ENCODE data around the gene PRRT3.

The PRRT3 gene

DNA sequence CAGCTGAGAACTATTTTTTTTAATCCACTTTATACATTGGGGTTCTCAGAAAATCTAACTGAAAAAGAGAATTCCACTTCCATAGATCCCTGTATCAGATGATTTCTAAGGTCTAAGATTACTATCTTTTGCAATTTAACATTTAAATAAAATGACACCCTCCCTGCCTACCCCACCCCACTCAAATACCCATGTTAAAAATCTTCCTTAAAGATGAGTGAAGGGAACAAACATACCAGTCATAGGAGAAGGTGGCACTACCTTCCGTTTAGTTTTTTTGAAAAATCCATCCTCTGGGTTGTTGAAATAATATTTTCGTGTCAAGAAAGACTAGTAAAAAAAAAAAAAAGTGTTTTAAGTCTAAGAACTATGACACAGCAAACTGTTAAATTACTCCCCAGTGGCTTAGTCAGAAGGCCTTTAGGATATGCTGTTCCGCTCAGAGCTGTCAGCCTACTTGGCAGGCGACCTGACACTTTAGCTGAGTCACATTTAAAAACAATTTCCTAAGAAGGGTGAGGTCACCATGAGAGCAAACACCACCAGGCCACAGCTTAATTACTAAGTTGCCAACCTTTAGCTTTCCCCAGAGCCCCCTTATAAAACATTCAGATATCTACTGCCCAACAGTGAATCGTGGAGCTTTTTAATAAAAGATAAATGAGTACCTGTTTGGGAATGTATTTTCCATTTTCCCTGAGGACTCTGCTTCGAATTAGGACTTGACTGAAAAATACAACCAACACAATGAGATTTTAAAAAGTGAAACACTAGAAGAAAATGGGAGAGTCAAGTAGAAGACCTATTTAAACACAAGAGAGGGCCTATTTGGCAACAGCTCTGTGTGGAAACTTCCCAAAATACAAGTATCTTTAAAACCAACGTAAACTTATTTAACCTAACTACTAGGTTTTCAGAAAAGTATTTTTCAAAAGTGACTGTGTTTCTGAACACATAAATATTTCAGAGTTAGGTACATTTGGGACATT, 24.8 kb upstream of the PRRT3 start:
- DNase-seq (ENCODE audit: low spot score) = no peak
- TF ChIP-seq CTCF (IDR thresholded peaks at IDR 0.05; ENCODE audit: extremely low read depth, insufficient read depth, missing control alignments) = no peak
- in situ Hi-C loops (cut with MboI; ENCODE audit: low pct_unique_long_range_greater_than_20kb, low sequenced_read_pairs, unreplicated experiment) = no loop called here

DNA sequence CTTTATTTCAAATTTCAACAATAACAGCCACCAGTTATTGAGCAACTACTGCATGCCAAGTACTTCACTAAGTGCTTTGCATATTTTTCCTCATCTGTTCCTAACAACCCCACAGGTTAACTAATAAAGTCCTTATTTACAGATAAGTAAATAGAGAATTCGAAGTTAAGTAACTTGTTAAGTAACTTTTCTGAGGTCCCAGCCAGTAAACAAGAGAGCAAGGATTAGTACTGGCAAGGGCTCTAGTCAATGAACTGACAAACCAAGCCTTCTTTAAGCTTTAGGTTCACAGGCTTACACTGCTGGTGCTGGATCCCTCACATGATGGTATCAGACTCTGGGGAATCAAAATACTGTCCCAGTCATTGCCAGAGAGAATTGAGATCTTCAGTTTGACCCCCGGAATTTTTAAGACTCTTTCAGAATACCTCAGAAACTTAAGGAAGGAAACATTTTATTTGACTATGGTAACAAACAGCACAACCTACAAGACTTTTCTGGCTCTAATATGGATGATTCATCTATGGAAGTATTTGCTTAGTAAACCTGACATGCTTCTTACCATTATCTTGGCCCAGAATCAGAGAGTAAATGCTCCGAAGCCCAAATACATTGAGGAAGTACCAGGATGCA, 17.9 kb upstream of the PRRT3 start:
- DNase-seq (ENCODE audit: low spot score) = no peak
- in situ Hi-C loops (cut with MboI; ENCODE audit: low pct_unique_long_range_greater_than_20kb, low sequenced_read_pairs, unreplicated experiment) = no loop called here
- TF ChIP-seq CTCF (IDR thresholded peaks at IDR 0.05; ENCODE audit: extremely low read depth, insufficient read depth, missing control alignments) = no peak

DNA sequence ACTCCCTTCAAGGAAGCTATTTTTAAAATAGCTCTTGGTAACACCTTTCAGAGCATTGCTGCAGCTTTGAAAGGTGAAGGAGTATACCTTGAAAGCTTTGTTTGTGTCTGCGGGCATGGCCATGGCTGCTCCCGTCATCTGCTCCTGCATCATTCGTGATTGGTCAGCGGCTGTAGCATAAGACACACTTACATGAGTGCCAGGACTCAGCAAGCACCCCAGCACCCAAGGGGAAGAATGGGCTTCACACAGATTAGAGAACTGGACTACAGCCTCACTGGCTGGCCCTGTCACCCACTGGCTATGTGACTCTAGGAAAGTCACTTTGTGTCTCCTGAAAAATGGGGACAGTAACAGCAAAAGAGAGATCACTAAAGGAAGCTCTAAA, 17.4 kb upstream of the PRRT3 start:
- in situ Hi-C loops (cut with MboI; ENCODE audit: low pct_unique_long_range_greater_than_20kb, low sequenced_read_pairs, unreplicated experiment) = no loop called here
- no peak for DNase-seq (ENCODE audit: low spot score)
- no peak for TF ChIP-seq CTCF (IDR thresholded peaks at IDR 0.05; ENCODE audit: extremely low read depth, insufficient read depth, missing control alignments)

GRCh38 chr3:9966841-9967240, 14.6 kb upstream of the PRRT3 start:
- in situ Hi-C loops (cut with MboI; ENCODE audit: low pct_unique_long_range_greater_than_20kb, low sequenced_read_pairs, unreplicated experiment) = no loop called here
- TF ChIP-seq CTCF (IDR thresholded peaks at IDR 0.05; ENCODE audit: extremely low read depth, insufficient read depth, missing control alignments) = no peak
- DNase-seq (ENCODE audit: low spot score) = no peak

GRCh38 chr3:9965200-9965875, 13.1 kb upstream of the PRRT3 start:
- TF ChIP-seq CTCF (IDR thresholded peaks at IDR 0.05; ENCODE audit: extremely low read depth, insufficient read depth, missing control alignments) = no peak
- DNase-seq (ENCODE audit: low spot score) = no peak
- in situ Hi-C loops (cut with MboI; ENCODE audit: low pct_unique_long_range_greater_than_20kb, low sequenced_read_pairs, unreplicated experiment) = no loop called here

DNA sequence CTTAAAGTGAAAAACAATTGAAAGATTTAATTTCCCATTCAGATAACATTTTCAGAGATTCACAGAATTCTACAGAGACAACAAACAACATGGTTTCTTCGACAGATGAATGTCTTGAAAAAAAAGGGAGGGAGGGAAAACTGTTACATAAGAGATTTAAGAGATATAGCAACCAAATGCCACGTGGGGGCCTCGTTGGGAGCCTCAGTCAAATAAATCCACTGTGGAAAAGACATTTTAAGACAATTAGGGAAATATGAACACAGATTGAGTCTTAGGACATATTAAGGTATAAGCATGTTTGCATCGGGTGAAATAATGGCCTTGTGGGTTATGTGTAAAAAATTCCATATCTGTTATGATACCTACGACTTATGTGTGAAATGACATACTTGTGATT, 5.0 kb upstream of the PRRT3 start:
- peak; percentile 10 for TF ChIP-seq CTCF (IDR thresholded peaks at IDR 0.05; ENCODE audit: extremely low read depth, insufficient read depth, missing control alignments)
- no peak for DNase-seq (ENCODE audit: low spot score)
- in situ Hi-C loops (cut with MboI; ENCODE audit: low pct_unique_long_range_greater_than_20kb, low sequenced_read_pairs, unreplicated experiment) = no loop called here
